Measurements from ENCODE around the gene GRIK2. TPM values are rescaled to one million over a fixed set of nuclear protein-coding genes. Genes with fewer than 3 reads are reported as not detected.

GRIK2 gene
- total and polyA plus RNA-seq, 9 donors, result 0.12 to 4.1 (median 0.89) TPM; not detected in 1

- intact Hi-C loops (cut with DNase I), result no loop called here
- no peak for DNase-seq
- TF ChIP-seq CTCF (IDR thresholded peaks at IDR 0.05) (no peak), POLR2A (IDR thresholded peaks at IDR 0.05) (no peak), EP300 (IDR thresholded peaks at IDR 0.05) (no peak)
- no peak overlapping the region for H3K27ac ChIP-seq
- 93 to 96% (median 96%) methylated on average over 2 of the region's 2 CpGs for WGBS, 3 donors
- H3K27me3 ChIP-seq, result no peaks in the 10 kb centered on the region
- H3K9me3 ChIP-seq, result no peaks in the 10 kb centered on the region
- H3K36me3 ChIP-seq, result no peaks in the 10 kb centered on the region
- H3K4me1 ChIP-seq (ENCODE audit: insufficient read depth), result no peaks in the 10 kb centered on the region
- no peak overlapping the region for H3K4me3 ChIP-seq
These were observed 268.8 kb downstream of the GRIK2 start for GRCh38 chr6:101662111-101662897.

GRCh38 chr6:101663100-101663499 is 269.6 kb downstream of the GRIK2 start:
- Histone ChIP-seq H3K27me3 (no peaks in the 10 kb centered on the region), H3K36me3 (no peaks in the 10 kb centered on the region), H3K4me3 (no peak overlapping the region), H3K9me3 (no peaks in the 10 kb centered on the region), H3K27ac (no peak overlapping the region), H3K4me1 (ENCODE audit: insufficient read depth) (no peaks in the 10 kb centered on the region)
- DNase-seq, result no peak
- WGBS, 3 donors, result 63 to 81% (median 79%) methylated on average over 6 of the region's 6 CpGs
- TF ChIP-seq CTCF (IDR thresholded peaks at IDR 0.05), result no peak
- intact Hi-C loops (cut with DNase I), result no loop called here

GRCh38 chr6:101666256-101666655 is 272.7 kb downstream of the GRIK2 start:
- DNase-seq, result no peak
- no peaks in the 10 kb centered on the region for H3K36me3 ChIP-seq
- TF ChIP-seq CTCF (IDR thresholded peaks at IDR 0.05) (no peak), EP300 (IDR thresholded peaks at IDR 0.05) (no peak), POLR2A (IDR thresholded peaks at IDR 0.05) (no peak)
- H3K27ac ChIP-seq, result no peak overlapping the region
- no peaks in the 10 kb centered on the region for H3K9me3 ChIP-seq
- intact Hi-C loops (cut with DNase I), result no loop called here
- H3K27me3 ChIP-seq, result no peaks in the 10 kb centered on the region
- 72 to 93% (median 78%) methylated on average over 1 of the region's 1 CpG for WGBS, 3 donors
- no peaks in the 10 kb centered on the region for H3K4me1 ChIP-seq (ENCODE audit: insufficient read depth)
- H3K4me3 ChIP-seq, result no peak overlapping the region

- 47 to 72% (median 58%) methylated on average over 2 of the region's 2 CpGs for WGBS, 3 donors
- Histone ChIP-seq H3K27ac (no peak overlapping the region), H3K27me3 (no peaks in the 10 kb centered on the region), H3K9me3 (no peaks in the 10 kb centered on the region), H3K36me3 (no peaks in the 10 kb centered on the region), H3K4me3 (no peak overlapping the region), H3K4me1 (ENCODE audit: insufficient read depth) (no peaks in the 10 kb centered on the region)
- TF ChIP-seq POLR2A (IDR thresholded peaks at IDR 0.05) (no peak), CTCF (IDR thresholded peaks at IDR 0.05) (no peak), EP300 (IDR thresholded peaks at IDR 0.05) (no peak)
- no peak for DNase-seq
- intact Hi-C loops (cut with DNase I), result no loop called here
These were observed 275.1 kb downstream of the GRIK2 start for GRCh38 chr6:101668496-101669030.

Data from ovary (tissue), 9 donors.